Hematopoietic multipotent progenitor cell treated with erythropoietin and hydrocortisone succinate and interleukin-3 and kit ligand, for 4 days (in vitro differentiated cells): ENCODE results near the gene PLA2G7.
A peak's percentile ranks its signal among the peaks of the same experiment; 100 is the strongest.
"Not testable (repeated sequence)": the region's sequence is repeated elsewhere in the genome, so short reads cannot be mapped to it uniquely, and the experiment has no call there.

Source experiments
- DNase-seq: peaks from one replicate; pipeline ENCODE4 v3.0.0-alpha.2; 2015

PLA2G7 gene

DNA sequence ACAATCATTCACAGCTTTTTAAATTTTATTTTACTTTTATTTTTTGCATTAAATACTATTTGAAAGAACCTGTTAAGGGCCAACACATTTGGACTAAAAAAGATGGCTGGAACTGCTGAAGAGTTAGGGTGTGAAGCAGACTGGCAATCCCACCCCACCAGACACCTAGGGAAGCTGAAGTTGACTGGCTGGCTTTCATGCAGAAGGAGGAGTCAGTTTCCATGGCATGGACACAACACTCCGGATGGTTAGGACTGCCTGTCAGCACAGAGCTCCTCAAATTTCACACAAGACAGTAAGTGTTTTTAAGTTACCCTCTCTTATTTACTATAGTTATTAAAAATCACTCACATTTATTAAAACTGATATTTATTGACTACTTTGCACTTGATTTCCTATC, 11.5 kb upstream of the PLA2G7 start, which contains the start of gene ANKRD66:
ANKRD66 (plus strand) TSS at position 238 of the 400 bp plus-strand sequence. CDS start 5,016 bp downstream, outside the sequence.
- DNase-seq = no peak

DNA sequence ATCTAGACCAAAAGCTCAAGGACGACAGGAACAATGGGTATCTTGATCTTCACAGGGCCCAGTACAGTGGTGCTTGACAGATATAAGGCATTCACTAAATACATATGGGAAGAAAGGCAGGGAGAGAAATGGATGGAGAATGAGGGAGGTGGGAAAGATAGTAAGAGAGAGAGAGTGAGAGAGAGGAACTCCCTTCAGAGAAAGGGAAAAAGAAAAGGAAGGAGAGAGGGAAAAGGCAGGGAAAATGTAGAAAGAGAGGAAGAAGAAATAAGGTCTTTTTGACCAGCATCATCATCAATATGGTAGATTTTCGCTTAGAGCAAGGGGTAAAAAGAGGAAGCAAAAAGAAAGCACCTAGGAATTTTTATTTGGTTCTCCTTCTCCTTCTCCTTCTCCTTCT, 10.8 kb upstream of the PLA2G7 start:
- no peak for DNase-seq

- DNase-seq = not testable (repeated sequence)
Measured at GRCh38 chr6:46744159-46744725, 9.1 kb upstream of the PLA2G7 start.

DNA sequence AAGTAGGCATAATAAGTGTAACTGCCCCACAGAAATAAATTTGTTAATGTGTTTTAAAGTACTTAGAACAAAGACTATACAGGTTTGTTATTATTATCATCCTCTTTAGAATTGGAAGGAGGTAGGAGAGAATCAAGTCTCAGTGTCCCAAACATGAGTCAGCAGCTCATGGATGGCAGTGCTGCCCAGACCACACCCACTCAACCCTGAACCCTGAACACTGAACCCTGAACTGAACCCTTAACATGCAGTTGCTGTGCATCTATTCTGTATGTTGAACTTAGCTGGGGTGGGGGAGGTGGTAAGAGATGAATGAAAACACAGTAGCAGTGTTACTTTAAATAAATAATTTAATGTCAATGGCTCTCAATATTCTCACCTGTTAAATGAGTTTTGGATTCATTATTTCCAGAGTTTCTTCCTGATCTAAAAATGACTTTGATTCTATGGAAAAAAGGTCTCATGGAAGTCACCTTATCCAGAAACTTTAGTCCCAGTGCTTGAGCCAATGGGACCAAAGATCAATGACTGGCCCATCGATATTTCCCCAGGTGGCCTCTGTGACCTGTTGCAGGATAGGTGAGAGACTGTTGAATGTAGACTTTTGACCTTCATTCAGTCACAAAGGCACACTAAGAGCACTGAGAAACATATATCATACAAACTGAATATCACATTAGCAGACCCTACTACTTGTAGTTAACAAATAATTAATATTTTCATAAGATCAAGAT, 8.4 kb upstream of the PLA2G7 start:
- no peak for DNase-seq

DNA sequence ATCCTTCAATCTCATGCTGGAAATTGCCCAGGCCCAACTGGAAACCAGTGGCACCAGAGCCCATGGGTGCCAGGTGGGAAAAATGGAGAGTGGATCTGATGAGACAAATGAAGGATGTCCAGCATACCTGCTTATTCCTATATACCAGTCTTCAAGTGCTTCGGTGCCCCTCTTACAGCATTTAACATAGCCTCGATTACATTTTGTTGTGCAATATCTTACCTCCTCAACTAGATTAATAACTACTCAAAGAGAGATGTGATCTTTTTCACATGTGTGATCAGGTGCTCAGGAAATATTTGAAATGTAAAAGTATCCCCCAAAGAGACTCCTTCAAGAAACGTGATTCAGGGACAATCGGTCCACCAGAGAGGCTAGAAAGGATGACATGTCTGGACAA, 6.7 kb upstream of the PLA2G7 start:
- DNase-seq = no peak

DNA sequence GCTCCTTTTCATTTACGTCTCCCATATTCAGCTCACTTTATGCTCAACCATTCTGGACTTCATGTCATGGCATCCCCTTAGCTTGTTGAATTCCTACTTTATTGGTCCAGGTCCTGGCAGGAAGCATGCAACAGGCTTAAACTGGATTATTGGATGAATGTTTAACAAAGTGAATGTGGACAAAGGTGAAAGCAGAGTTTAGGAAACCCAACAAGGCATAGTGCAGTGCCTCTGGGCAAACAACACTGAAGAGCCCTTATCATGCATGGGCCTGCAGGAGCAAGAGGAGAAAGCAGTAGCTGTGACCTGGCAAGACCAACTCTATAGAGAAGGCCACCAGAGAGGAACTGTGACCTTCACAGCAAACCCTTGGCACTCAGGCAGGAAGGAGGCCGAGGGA, 6.3 kb upstream of the PLA2G7 start:
- DNase-seq = no peak

- DNase-seq = no peak
Measured at GRCh38 chr6:46736906-46737305, 1.7 kb upstream of the PLA2G7 start.

DNA sequence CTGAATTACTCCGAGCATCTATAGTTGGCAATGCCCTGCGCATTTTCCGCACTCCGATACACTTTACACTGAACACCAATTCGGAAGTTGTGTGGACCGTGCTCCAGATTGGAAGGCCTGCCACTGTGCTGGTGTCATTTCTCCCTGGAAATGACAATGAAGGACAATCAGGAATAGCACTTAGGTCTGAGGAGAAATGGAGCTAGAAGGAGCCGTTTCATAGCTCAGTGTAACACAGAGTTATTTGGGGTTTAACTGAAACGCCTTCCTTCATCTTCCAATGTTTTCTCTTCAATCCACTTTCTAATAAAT, 501 bp upstream of the PLA2G7 start:
- DNase-seq = no peak

DNA sequence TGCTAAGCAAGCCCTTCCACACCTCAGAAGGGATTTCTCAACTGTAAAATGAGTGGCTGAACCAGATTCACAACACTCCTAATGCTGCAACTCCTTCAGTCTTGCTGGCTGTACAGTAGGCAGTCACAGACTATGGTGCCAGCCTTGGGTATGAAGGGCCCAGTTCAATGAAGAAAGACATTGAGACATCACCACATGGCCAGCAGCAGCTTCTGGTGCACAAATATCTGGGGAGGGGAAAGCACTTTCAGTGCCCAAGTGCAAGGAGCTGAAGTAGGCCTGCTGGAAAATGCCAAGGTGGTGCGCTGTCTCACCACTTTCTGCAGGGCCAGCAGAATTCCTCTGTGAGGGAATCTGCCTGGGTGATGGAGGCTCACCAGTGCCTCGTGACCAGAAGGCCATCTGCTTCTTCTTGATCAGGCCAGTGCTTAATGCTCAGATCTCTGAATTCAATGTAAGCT, 1.8 kb downstream of the PLA2G7 start:
- DNase-seq = no peak

DNA sequence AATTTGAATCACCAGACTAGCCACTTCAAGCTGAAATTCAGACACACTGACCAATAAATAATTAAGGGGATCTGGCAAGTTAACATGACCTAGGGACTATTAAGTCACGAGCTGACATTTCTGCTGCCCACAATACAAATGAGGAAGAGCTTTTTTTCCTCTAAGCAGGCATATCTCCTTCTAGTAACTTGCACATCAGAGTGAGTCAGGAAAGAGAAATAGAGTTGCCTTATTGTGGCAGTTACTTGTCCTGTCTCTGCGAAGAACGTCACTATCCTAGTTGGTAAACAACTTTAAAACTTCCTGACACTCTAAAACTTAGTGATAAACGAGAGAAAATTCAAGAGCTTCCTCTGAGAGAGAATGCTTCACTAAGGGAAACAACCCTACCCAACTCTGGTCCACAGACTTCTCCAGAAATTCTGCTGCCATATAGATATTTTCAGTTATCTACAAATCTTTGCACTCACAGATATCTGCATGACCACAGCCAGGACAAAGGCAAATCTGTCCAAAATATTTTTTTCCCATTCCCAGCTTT, 4.2 kb downstream of the PLA2G7 start:
- DNase-seq = peak; percentile 52

GRCh38 chr6:46729787-46730326, 5.3 kb downstream of the PLA2G7 start:
- DNase-seq = no peak

- DNase-seq = no peak
Measured at GRCh38 chr6:46720401-46720800, 14.8 kb downstream of the PLA2G7 start.

- no peak for DNase-seq
Measured at GRCh38 chr6:46719099-46719498, 16.1 kb downstream of the PLA2G7 start.

GRCh38 chr6:46715141-46715540, 20.0 kb downstream of the PLA2G7 start:
- DNase-seq = no peak

DNA sequence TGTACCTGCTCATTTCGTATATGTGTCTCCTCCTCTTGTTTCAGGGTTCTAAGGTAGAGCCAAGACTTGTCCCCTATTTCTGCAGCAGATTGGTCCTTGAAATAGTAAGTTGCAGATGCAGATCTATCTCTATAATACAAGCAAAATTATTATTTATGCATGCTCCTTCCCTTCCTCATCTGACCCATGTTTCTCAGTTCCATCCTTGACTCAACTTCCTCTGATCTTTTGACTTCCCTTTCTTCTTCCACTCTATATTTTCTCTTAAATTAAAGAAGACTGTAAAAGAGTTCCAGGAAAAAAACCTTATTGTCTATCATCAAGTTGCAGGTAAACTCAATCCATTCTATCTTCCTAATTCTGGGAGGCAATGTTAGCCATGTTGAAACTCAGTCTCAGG, 23.7 kb downstream of the PLA2G7 start:
- no peak for DNase-seq

DNA sequence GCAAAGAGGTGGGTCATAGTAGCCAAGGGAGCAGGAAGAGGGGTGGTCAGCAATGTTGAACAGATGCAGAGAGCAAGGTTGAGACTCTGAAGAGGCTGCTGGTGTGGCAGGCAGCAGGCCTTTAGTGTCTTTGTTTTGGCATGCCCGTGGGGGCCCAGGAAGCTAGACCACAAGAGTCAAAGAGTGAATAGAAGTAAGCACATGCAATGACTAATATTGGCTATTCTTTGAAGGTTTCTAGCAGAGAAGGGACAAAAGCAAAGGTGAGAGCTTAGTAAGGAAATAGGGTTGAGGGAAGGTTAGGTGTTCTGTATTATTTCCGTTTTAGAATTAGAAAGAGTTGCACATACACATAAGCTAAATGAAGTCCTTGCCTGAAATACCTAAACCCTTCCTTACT, 28.7 kb downstream of the PLA2G7 start:
- no peak for DNase-seq

DNA sequence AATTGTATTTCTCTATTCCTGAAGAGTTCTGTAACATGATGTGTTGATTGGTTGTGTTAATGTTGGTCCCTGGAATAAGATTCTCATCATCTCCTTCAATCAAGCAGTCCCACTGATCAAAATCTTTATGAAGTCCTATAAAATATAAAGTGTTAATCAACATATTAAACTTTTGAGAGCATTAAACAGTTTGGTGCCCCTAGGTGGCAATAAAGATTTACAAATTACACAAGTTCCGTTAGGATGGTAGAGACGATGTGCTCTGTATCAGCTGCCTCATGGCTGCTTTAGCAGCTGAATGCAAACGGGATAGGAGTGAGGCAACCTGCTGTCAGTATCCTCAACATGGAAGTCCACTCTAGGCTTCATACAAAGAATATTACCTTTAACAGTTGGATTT, 30.6 kb downstream of the PLA2G7 start:
- peak; percentile 75 for DNase-seq

GRCh38 chr6:46699970-46700369, 35.2 kb downstream of the PLA2G7 start:
- DNase-seq = no peak

GRCh38 chr6:46690911-46691451, 44.2 kb downstream of the PLA2G7 start:
- no peak for DNase-seq

DNA sequence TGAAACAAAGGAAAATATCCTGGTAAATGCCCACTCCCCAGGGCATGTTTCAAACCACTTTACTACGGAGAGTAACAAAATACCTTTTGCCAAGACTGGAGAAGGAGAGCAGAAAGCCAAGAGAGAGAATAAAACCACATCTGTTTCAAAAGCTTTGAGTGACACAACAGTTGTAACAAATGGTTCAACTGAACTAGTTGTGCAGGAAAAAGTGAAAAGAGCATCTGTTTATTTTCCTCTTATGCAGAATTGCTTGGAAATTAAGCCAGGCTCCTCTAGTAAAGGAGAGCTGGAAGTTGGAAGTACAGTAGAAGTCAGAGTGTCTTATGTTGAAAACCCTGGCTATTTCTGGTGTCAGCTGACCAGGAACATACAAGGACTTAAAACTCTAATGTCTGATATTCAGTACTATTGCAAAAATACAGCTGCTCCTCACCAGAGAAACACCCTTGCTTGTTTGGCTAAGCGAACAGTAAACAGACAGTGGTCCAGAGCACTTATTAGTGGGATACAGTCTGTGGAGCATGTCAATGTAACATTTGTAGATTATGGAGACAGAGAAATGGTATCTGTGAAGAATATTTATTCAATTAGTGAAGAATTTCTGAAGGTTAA, 44.9 kb downstream of the PLA2G7 start:
- DNase-seq = no peak

DNA sequence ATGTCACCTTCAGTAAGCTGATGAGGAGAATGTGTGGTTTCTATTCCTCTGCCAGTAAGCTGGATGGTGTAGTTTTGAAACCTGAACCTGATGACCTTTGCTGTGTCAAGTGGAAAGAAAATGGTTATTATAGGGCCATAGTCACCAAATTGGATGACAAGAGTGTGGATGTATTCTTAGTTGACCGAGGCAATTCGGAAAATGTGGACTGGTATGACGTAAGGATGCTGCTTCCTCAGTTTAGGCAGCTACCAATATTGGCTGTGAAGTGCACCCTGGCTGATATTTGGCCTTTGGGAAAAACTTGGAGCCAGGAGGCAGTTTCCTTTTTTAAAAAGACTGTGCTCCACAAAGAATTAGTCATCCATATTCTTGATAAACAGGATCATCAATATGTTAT, 45.5 kb downstream of the PLA2G7 start:
- no peak for DNase-seq

DNA sequence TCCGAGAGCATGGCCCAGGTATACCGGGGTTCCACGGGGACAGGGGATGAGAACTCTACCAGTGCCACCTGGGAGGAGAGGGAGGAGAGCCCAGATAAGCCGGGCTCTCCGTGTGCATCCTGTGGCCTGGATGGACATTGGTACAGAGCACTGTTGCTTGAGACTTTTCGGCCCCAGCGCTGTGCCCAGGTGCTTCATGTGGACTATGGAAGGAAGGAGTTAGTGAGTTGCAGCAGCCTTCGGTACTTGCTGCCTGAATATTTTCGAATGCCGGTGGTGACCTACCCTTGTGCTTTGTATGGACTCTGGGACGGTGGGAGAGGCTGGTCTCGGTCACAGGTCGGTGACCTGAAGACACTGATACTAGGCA, 46.2 kb downstream of the PLA2G7 start:
- no peak for DNase-seq

- DNase-seq = no peak
Measured at GRCh38 chr6:46688117-46688965, 46.8 kb downstream of the PLA2G7 start.
